Endodermal cell (in vitro differentiated cells): ENCODE data around the gene TPM2. TPM values are rescaled to one million over a fixed set of nuclear protein-coding genes. Genes with fewer than 3 reads are reported as not detected.

Experiments
- DNase-seq: peaks from one replicate; pipeline ENCODE4 v3.0.0-alpha.2; 2017
- H3K27ac ChIP-seq: 2 replicates; pipeline ENCODE4 v1.5.1; 2013; ENCODE audit warnings: mild to moderate bottlenecking, low read depth, low read length, moderate library complexity
- H3K27me3 ChIP-seq: 2 replicates; pipeline ENCODE4 v1.6.1; 2013; ENCODE audit warnings: mild to moderate bottlenecking, low read length, moderate library complexity; ENCODE audit not compliant: insufficient read depth, control insufficient read depth, poor library complexity, severe bottlenecking
- H3K36me3 ChIP-seq: 2 replicates; pipeline ENCODE4 v1.7.0; 2013; ENCODE audit warnings: mild to moderate bottlenecking, low read length, moderate library complexity; ENCODE audit not compliant: control insufficient read depth, insufficient read depth
- H3K4me1 ChIP-seq: one replicate; pipeline ENCODE4 v1.7.0; 2013; ENCODE audit warnings: low read length; ENCODE audit not compliant: control insufficient read depth, insufficient read depth
- H3K4me3 ChIP-seq: 2 replicates; pipeline ENCODE4 v1.5.1; 2013; ENCODE audit warnings: mild to moderate bottlenecking, low read length, moderate library complexity
- H3K9ac ChIP-seq: 2 replicates; pipeline ENCODE4 v1.6.1; 2013; ENCODE audit warnings: mild to moderate bottlenecking, low read length, moderate library complexity; ENCODE audit not compliant: poor library complexity, severe bottlenecking; ENCODE audit errors: extremely low read depth
- H3K9me3 ChIP-seq: 2 replicates; pipeline ENCODE4 v1.6.1; 2013; ENCODE audit warnings: mild to moderate bottlenecking, low read length, moderate library complexity; ENCODE audit not compliant: control insufficient read depth
- H3K27ac Mint-ChIP-seq: 2 replicates; pipeline ENCODE4 v1.8.0; 2020; ENCODE audit warnings: mixed read lengths
- H3K27me3 Mint-ChIP-seq: 2 replicates; pipeline ENCODE4 v1.8.0; 2021; ENCODE audit warnings: mild to moderate bottlenecking, mixed read lengths; ENCODE audit not compliant: insufficient read depth
- H3K36me3 Mint-ChIP-seq: 2 replicates; pipeline ENCODE4 v1.8.0; 2020; ENCODE audit warnings: low read depth, mixed read lengths
- H3K4me1 Mint-ChIP-seq: 2 replicates; pipeline ENCODE4 v1.8.0; 2020; ENCODE audit warnings: mixed read lengths
- H3K4me3 Mint-ChIP-seq: 2 replicates; pipeline ENCODE4 v1.8.0; 2020; ENCODE audit warnings: mild to moderate bottlenecking, moderate library complexity, mixed read lengths
- H3K9me3 Mint-ChIP-seq: 2 replicates; pipeline ENCODE4 v1.8.0; 2020; ENCODE audit warnings: mild to moderate bottlenecking, mixed read lengths
- WGBS, 2 experiments: methylation state at CpG; one replicate each; pipeline versions ENCODE4 v1.1.5 to v1.1.7; 2013; ENCODE audit warnings: missing lambda C conversion rate in 2 of 2, mixed read lengths in 1 of 2; ENCODE audit not compliant: insufficient coverage in 1 of 2, insufficient read length in 1 of 2; 5-methylcytosine and 5-hydroxymethylcytosine counted together
- total RNA-seq, 2 donors: library from RNA; stranded (reverse); fragmentation: NEBNext Ultra II Directional in 1 of 2; extraction: Animal tissue kit (Norgen Biotek cat#: 25700) in 1 of 2; gene quantifications; 2 replicates in 1 of 2; 3 replicates in 1 of 2; pipeline ENCODE4 v1.2.1, GENCODE V29; 2021
- TF ChIP-seq, protein P1 (sequence below): fragments of 200-600 bp; sonication (generic); conservative IDR thresholded peaks from 2 replicates; pipeline ENCODE4 v1.5.0; 2021; ENCODE audit warnings: antibody characterized with exemption, mild to moderate bottlenecking

The TPM2 gene
- total RNA-seq, 2 donors from 2014 or later = 191 to 251 TPM

- H3K9me3 Mint-ChIP-seq = no peaks in the 10 kb centered on the region
- H3K27me3 ChIP-seq = no peaks in the 10 kb centered on the region
- TF ChIP-seq, protein P1, sequence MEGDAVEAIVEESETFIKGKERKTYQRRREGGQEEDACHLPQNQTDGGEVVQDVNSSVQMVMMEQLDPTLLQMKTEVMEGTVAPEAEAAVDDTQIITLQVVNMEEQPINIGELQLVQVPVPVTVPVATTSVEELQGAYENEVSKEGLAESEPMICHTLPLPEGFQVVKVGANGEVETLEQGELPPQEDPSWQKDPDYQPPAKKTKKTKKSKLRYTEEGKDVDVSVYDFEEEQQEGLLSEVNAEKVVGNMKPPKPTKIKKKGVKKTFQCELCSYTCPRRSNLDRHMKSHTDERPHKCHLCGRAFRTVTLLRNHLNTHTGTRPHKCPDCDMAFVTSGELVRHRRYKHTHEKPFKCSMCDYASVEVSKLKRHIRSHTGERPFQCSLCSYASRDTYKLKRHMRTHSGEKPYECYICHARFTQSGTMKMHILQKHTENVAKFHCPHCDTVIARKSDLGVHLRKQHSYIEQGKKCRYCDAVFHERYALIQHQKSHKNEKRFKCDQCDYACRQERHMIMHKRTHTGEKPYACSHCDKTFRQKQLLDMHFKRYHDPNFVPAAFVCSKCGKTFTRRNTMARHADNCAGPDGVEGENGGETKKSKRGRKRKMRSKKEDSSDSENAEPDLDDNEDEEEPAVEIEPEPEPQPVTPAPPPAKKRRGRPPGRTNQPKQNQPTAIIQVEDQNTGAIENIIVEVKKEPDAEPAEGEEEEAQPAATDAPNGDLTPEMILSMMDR = no peak
- peaks cover 74% of the 10 kb centered on the region for H3K36me3 Mint-ChIP-seq
- H3K4me1 Mint-ChIP-seq = no peaks in the 10 kb centered on the region
- DNase-seq = no peak
- no peaks in the 10 kb centered on the region for H3K27me3 Mint-ChIP-seq
- no peak overlapping the region for H3K27ac Mint-ChIP-seq
- no peaks in the 10 kb centered on the region for H3K4me1 ChIP-seq
- no peak overlapping the region for H3K4me3 Mint-ChIP-seq
- 95% methylated on average over 7 of the region's 7 CpGs; no CpG with 5 or more reads in 1 of the 2 experiments for WGBS, 2 experiments
- no peaks in the 10 kb centered on the region for H3K9me3 ChIP-seq
- H3K4me3 ChIP-seq = no peak overlapping the region
- H3K27ac ChIP-seq = no peak overlapping the region
- peaks cover 88% of the 10 kb centered on the region for H3K36me3 ChIP-seq
- H3K9ac ChIP-seq = no peak overlapping the region
Observed at GRCh38 chr9:35705836-35706430, 16.2 kb upstream of the TPM2 start.

DNA sequence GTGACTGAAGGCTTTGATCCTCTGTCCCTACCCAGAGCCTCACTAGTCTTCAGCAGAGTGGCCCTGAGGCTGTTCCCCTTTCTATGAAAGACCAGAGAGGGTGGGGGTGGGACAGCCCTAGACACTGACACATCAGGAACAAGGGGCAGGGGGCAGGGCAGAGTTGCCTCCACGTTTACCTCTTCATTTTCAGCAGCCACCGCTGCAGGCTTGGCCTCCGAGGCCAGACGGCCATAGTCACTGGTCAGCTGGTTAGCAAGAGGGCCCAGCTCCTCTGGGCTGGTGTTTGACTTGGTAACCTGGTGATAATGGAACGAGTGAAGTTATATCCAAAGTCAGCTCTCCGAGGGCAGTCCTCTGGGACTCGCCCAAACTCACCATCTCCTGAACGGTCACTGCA, 15.6 kb upstream of the TPM2 start:
- peaks cover 88% of the 10 kb centered on the region for H3K36me3 ChIP-seq
- H3K27ac ChIP-seq = no peak overlapping the region
- no peak overlapping the region for H3K4me3 Mint-ChIP-seq
- WGBS, 2 experiments = 83 to 91% methylated on average over 7 to 8 of the region's 8 CpGs
- H3K27ac Mint-ChIP-seq = no peak overlapping the region
- no peaks in the 10 kb centered on the region for H3K4me1 ChIP-seq
- no peaks in the 10 kb centered on the region for H3K4me1 Mint-ChIP-seq
- no peaks in the 10 kb centered on the region for H3K9me3 ChIP-seq
- H3K36me3 Mint-ChIP-seq = peaks cover 68% of the 10 kb centered on the region
- TF ChIP-seq, protein P1 = no peak
- H3K4me3 ChIP-seq = no peak overlapping the region
- DNase-seq = no peak
- no peaks in the 10 kb centered on the region for H3K27me3 Mint-ChIP-seq
- no peaks in the 10 kb centered on the region for H3K27me3 ChIP-seq
- H3K9me3 Mint-ChIP-seq = no peaks in the 10 kb centered on the region
- no peak overlapping the region for H3K9ac ChIP-seq

- Histone ChIP-seq H3K9me3 (no peaks in the 10 kb centered on the region), H3K4me1 (no peaks in the 10 kb centered on the region), H3K27me3 (no peaks in the 10 kb centered on the region), H3K27ac (no peak overlapping the region), H3K4me3 (no peak overlapping the region), H3K36me3 (peaks cover 94% of the 10 kb centered on the region), H3K9ac (no peak overlapping the region)
- Mint-ChIP-seq H3K36me3 (peaks cover 61% of the 10 kb centered on the region), H3K4me3 (no peak overlapping the region), H3K27me3 (no peaks in the 10 kb centered on the region), H3K4me1 (no peaks in the 10 kb centered on the region), H3K27ac (no peak overlapping the region), H3K9me3 (no peaks in the 10 kb centered on the region)
- 93 to 94% methylated on average over 20 to 26 of the region's 26 CpGs for WGBS, 2 experiments
- no peak for DNase-seq
- TF ChIP-seq, protein P1 = no peak
Observed at GRCh38 chr9:35703906-35704672, 14.4 kb upstream of the TPM2 start.
